ENCODE data around the gene GRM7.

GRM7 gene

DNA sequence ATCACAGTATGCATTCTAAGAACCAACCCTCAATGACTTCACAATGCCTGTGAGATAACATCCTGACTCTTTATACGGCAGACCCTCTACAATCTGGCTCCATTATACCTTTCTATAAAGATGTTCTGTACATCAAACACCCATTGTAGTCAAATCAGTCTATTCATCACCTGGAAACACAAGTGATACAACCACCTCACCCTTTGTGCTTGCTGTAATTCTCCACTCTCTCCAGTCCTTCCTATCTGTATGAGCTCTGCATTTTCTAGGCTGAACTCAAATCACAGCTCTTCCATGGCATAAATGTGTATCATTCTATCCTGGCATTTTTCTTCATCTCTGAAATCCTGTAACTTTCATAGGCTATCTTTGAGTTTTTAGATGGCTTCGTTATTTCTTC is 539.4 kb downstream of the GRM7 start:
- CTCF ChIA-PET: no interaction called here
- Histone ChIP-seq H3K4me1 (ENCODE audit: control extremely low read depth in 1 of 4, control insufficient read depth in 4 of 4, insufficient read depth in 4 of 4, low read length in 3 of 4) (no peaks in the 10 kb centered on the region), H3K27me3 (replicated peaks in 2 of 5; ENCODE audit: control insufficient read depth in 4 of 5, insufficient read depth in 5 of 5, low read length in 4 of 5) (no peaks in the 10 kb centered on the region), H3K4me3 (ENCODE audit: control insufficient read depth in 1 of 7, extremely low read depth in 1 of 7, insufficient read depth in 4 of 7, low read depth in 2 of 7, low read length in 6 of 7) (no peak overlapping the region), H3K9me3 (ENCODE audit: control extremely low read depth in 1 of 5, control insufficient read depth in 4 of 5, insufficient read depth in 2 of 5, low read depth in 1 of 5, low read length in 4 of 5) (no peaks in the 10 kb centered on the region), H3K36me3 (ENCODE audit: control insufficient read depth in 4 of 4, insufficient read depth in 4 of 4, low read length in 3 of 4) (no peaks in the 10 kb centered on the region), H3K27ac (ENCODE audit: insufficient read depth in 1 of 2, low read depth in 1 of 2, low read length in 2 of 2, poor library complexity in 1 of 2, severe bottlenecking in 2 of 2) (no peak overlapping the region)
- 100% methylated on average over 1 of the region's 2 CpGs for WGBS (ENCODE audit: insufficient coverage)
- DNase-seq: no peak
- POLR2A ChIA-PET: no interaction called here

DNA sequence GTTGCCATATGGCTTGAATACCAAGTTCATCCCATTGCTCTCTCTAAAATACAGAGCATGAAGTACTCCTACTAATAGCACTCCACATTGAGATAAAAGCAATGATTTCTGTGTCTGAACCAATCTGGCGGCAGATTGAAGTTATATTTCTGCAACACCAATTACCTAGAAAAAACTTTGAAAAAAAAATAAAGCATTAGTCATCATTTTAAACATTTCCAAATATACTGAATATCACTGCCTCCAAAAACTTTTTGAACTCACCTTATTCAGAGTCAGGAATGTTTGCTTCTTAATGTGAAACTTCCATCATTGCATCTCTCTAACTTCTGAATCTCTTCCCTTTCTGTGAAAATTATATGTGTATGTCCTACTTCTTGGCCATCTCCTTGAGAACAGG is 540.5 kb downstream of the GRM7 start:
- Histone ChIP-seq H3K4me1 (ENCODE audit: control extremely low read depth in 1 of 4, control insufficient read depth in 4 of 4, insufficient read depth in 4 of 4, low read length in 3 of 4) (no peaks in the 10 kb centered on the region), H3K4me3 (ENCODE audit: control insufficient read depth in 1 of 7, extremely low read depth in 1 of 7, insufficient read depth in 4 of 7, low read depth in 2 of 7, low read length in 6 of 7) (no peak overlapping the region), H3K36me3 (ENCODE audit: control insufficient read depth in 4 of 4, insufficient read depth in 4 of 4, low read length in 3 of 4) (no peaks in the 10 kb centered on the region), H3K27me3 (replicated peaks in 2 of 5; ENCODE audit: control insufficient read depth in 4 of 5, insufficient read depth in 5 of 5, low read length in 4 of 5) (no peaks in the 10 kb centered on the region), H3K27ac (ENCODE audit: insufficient read depth in 1 of 2, low read depth in 1 of 2, low read length in 2 of 2, poor library complexity in 1 of 2, severe bottlenecking in 2 of 2) (no peak overlapping the region), H3K9me3 (ENCODE audit: control extremely low read depth in 1 of 5, control insufficient read depth in 4 of 5, insufficient read depth in 2 of 5, low read depth in 1 of 5, low read length in 4 of 5) (no peaks in the 10 kb centered on the region)
- 100% methylated on average over 1 of the region's 1 CpG for WGBS (ENCODE audit: insufficient coverage)
- ChIA-PET CTCF (no interaction called here), POLR2A (no interaction called here)
- DNase-seq: no peak

DNA sequence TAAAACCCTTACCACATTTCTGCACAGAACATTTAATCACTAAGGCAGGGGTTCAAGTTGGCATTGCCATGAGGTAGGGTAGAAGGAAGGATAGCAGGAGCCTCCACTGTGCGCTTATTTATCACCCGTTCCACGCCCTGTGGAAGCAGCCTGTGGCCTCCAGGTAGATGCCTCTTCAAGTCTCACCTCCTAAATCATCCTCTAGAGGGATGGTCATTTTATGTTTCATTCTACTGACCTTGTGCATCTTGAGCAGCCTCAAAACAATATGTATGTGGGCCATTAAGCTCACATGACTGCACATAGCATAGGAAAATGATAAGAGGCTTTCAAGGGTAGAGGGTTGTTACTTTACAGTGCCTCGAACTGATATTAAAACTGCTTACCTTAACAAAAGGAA is 546.2 kb downstream of the GRM7 start:
- Histone ChIP-seq H3K4me1 (ENCODE audit: control extremely low read depth in 1 of 4, control insufficient read depth in 4 of 4, insufficient read depth in 4 of 4, low read length in 3 of 4) (no peaks in the 10 kb centered on the region), H3K4me3 (ENCODE audit: control insufficient read depth in 1 of 7, extremely low read depth in 1 of 7, insufficient read depth in 4 of 7, low read depth in 2 of 7, low read length in 6 of 7) (no peak overlapping the region), H3K27ac (ENCODE audit: insufficient read depth in 1 of 2, low read depth in 1 of 2, low read length in 2 of 2, poor library complexity in 1 of 2, severe bottlenecking in 2 of 2) (no peak overlapping the region), H3K36me3 (ENCODE audit: control insufficient read depth in 4 of 4, insufficient read depth in 4 of 4, low read length in 3 of 4) (no peaks in the 10 kb centered on the region), H3K9me3 (ENCODE audit: control extremely low read depth in 1 of 5, control insufficient read depth in 4 of 5, insufficient read depth in 2 of 5, low read depth in 1 of 5, low read length in 4 of 5) (no peaks in the 10 kb centered on the region), H3K27me3 (replicated peaks in 2 of 5; ENCODE audit: control insufficient read depth in 4 of 5, insufficient read depth in 5 of 5, low read length in 4 of 5) (no peaks in the 10 kb centered on the region)
- no peak for DNase-seq
- no CpG with 5 or more reads among the region's 4 CpGs for WGBS (ENCODE audit: insufficient coverage)
- CTCF ChIA-PET: no interaction called here
- POLR2A ChIA-PET: no interaction called here

DNA sequence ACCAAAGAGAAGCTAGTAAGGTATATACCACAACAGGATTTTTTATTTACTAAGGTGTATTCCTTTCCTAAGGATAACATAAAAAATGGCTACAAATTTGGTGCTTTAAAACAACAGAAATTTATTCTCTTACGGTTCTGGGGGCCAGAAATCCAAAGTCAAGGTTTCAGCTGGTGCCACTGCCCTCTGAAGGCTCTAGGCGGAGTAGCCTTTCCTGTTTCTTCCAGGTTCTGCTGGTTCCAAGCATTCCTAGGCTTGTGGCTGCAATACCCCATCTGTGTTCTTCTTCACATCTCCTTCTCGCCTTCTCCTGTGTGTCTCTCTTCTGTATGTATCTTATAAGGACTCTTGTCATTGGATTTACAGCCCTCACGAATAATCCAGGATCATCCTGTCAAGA is 549.9 kb downstream of the GRM7 start:
- CTCF ChIA-PET: no interaction called here
- DNase-seq: no peak
- no peaks in the 10 kb centered on the region for H3K4me1 ChIP-seq (ENCODE audit: control extremely low read depth in 1 of 4, control insufficient read depth in 4 of 4, insufficient read depth in 4 of 4, low read length in 3 of 4)
- WGBS (ENCODE audit: insufficient coverage): 100% methylated on average over 2 of the region's 4 CpGs
- no peaks in the 10 kb centered on the region for H3K36me3 ChIP-seq (ENCODE audit: control insufficient read depth in 4 of 4, insufficient read depth in 4 of 4, low read length in 3 of 4)
- POLR2A ChIA-PET: no interaction called here
- no peaks in the 10 kb centered on the region for H3K27me3 ChIP-seq (replicated peaks in 2 of 5; ENCODE audit: control insufficient read depth in 4 of 5, insufficient read depth in 5 of 5, low read length in 4 of 5)
- no peak overlapping the region for H3K4me3 ChIP-seq (ENCODE audit: control insufficient read depth in 1 of 7, extremely low read depth in 1 of 7, insufficient read depth in 4 of 7, low read depth in 2 of 7, low read length in 6 of 7)
- no peak overlapping the region for H3K27ac ChIP-seq (ENCODE audit: insufficient read depth in 1 of 2, low read depth in 1 of 2, low read length in 2 of 2, poor library complexity in 1 of 2, severe bottlenecking in 2 of 2)
- H3K9me3 ChIP-seq (ENCODE audit: control extremely low read depth in 1 of 5, control insufficient read depth in 4 of 5, insufficient read depth in 2 of 5, low read depth in 1 of 5, low read length in 4 of 5): no peaks in the 10 kb centered on the region

DNA sequence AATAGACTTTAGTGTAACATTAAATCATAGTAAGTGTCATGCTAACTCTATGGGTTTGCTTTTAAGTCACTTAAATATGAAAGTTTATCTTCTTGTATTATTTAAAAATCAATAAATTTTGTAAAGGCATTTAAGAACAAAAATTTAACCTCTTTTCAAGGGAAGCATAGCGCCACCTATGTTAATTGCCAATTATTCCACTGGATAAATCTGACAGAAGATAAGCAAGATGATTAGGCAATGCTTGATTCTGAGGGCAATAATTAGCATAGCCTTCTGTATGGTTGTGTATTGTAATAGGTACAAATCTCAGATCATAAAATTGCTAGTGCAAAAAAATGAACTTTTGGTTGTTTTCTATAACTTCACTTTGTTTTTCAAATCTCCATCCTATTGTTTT is 560.1 kb downstream of the GRM7 start:
- ChIA-PET POLR2A (no interaction called here), CTCF (no interaction called here)
- WGBS (ENCODE audit: insufficient coverage): no CpG with 5 or more reads among the region's 1 CpG
- no peak overlapping the region for H3K4me3 ChIP-seq (ENCODE audit: control insufficient read depth in 1 of 7, extremely low read depth in 1 of 7, insufficient read depth in 4 of 7, low read depth in 2 of 7, low read length in 6 of 7)
- H3K27ac ChIP-seq (ENCODE audit: insufficient read depth in 1 of 2, low read depth in 1 of 2, low read length in 2 of 2, poor library complexity in 1 of 2, severe bottlenecking in 2 of 2): no peak overlapping the region
- H3K36me3 ChIP-seq (ENCODE audit: control insufficient read depth in 4 of 4, insufficient read depth in 4 of 4, low read length in 3 of 4): no peaks in the 10 kb centered on the region
- no peaks in the 10 kb centered on the region for H3K4me1 ChIP-seq (ENCODE audit: control extremely low read depth in 1 of 4, control insufficient read depth in 4 of 4, insufficient read depth in 4 of 4, low read length in 3 of 4)
- H3K27me3 ChIP-seq (replicated peaks in 2 of 5; ENCODE audit: control insufficient read depth in 4 of 5, insufficient read depth in 5 of 5, low read length in 4 of 5): no peaks in the 10 kb centered on the region
- no peaks in the 10 kb centered on the region for H3K9me3 ChIP-seq (ENCODE audit: control extremely low read depth in 1 of 5, control insufficient read depth in 4 of 5, insufficient read depth in 2 of 5, low read depth in 1 of 5, low read length in 4 of 5)
- no peak for DNase-seq

DNA sequence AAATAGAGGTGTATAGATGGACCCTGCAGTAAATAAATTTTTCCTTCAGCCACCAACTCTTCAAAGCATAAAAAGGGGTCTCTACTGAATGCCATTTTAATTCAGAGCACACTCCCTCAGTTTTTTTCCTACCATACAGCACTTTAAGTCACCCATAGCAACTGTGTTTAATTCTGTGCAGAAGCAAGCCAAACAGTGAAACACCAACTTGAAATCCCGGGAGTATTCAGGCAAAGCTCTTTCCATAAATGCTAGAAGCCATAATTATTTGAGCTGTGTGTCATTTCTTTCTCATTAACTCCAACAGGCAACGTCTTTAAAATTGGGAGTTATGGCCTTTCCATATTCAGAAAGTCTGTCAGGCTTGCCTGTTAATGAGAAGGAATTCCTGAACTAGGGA is 562.1 kb downstream of the GRM7 start:
- CTCF ChIA-PET: interaction anchor here (1.6 kb wide), 1 partner anchor 10 kb away, joined by 3 read pairs; no protein-coding TSS in a partner anchor
- WGBS (ENCODE audit: insufficient coverage): 100% methylated on average over 1 of the region's 2 CpGs

DNA sequence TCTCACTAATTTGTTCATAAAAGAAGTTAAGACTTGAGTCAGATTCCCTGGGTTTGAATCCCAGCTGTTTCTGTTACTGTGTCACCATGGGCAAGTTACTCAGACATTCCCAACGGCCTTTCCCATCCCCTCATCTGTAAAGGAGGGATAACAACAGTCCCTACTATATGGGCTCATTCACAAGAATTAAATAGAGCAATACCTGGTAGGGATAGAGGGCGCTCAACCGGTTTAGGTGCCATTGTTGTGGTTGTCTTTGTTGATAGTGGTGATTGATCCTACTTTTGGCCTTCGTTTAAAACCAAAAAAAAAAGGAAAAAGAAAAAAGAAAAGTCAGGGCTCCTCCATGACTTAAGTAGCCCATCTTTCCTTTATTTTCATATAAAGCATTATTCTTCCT is 563.1 kb downstream of the GRM7 start:
- Histone ChIP-seq H3K4me1 (ENCODE audit: control extremely low read depth in 1 of 4, control insufficient read depth in 4 of 4, insufficient read depth in 4 of 4, low read length in 3 of 4) (no peaks in the 10 kb centered on the region), H3K4me3 (ENCODE audit: control insufficient read depth in 1 of 7, extremely low read depth in 1 of 7, insufficient read depth in 4 of 7, low read depth in 2 of 7, low read length in 6 of 7) (no peak overlapping the region), H3K9me3 (ENCODE audit: control extremely low read depth in 1 of 5, control insufficient read depth in 4 of 5, insufficient read depth in 2 of 5, low read depth in 1 of 5, low read length in 4 of 5) (no peaks in the 10 kb centered on the region), H3K27ac (ENCODE audit: insufficient read depth in 1 of 2, low read depth in 1 of 2, low read length in 2 of 2, poor library complexity in 1 of 2, severe bottlenecking in 2 of 2) (no peak overlapping the region), H3K36me3 (ENCODE audit: control insufficient read depth in 4 of 4, insufficient read depth in 4 of 4, low read length in 3 of 4) (no peaks in the 10 kb centered on the region), H3K27me3 (replicated peaks in 2 of 5; ENCODE audit: control insufficient read depth in 4 of 5, insufficient read depth in 5 of 5, low read length in 4 of 5) (no peaks in the 10 kb centered on the region)
- ChIA-PET CTCF (interaction anchor here (1.6 kb wide), 1 partner anchor 11 kb away, joined by 3 read pairs; no protein-coding TSS in a partner anchor), POLR2A (no interaction called here)
- WGBS (ENCODE audit: insufficient coverage): 100% methylated on average over 4 of the region's 4 CpGs
- no peak for DNase-seq

More for the DNA sequence above, 562.1 kb downstream of the GRM7 start:
- H3K4me1 ChIP-seq (ENCODE audit: control extremely low read depth in 1 of 4, control insufficient read depth in 4 of 4, insufficient read depth in 4 of 4, low read length in 3 of 4): no peaks in the 10 kb centered on the region
- H3K9me3 ChIP-seq (ENCODE audit: control extremely low read depth in 1 of 5, control insufficient read depth in 4 of 5, insufficient read depth in 2 of 5, low read depth in 1 of 5, low read length in 4 of 5): no peaks in the 10 kb centered on the region
- DNase-seq: no peak
- no peak overlapping the region for H3K4me3 ChIP-seq (ENCODE audit: control insufficient read depth in 1 of 7, extremely low read depth in 1 of 7, insufficient read depth in 4 of 7, low read depth in 2 of 7, low read length in 6 of 7)
- no peaks in the 10 kb centered on the region for H3K36me3 ChIP-seq (ENCODE audit: control insufficient read depth in 4 of 4, insufficient read depth in 4 of 4, low read length in 3 of 4)
- no peaks in the 10 kb centered on the region for H3K27me3 ChIP-seq (replicated peaks in 2 of 5; ENCODE audit: control insufficient read depth in 4 of 5, insufficient read depth in 5 of 5, low read length in 4 of 5)
- no peak overlapping the region for H3K27ac ChIP-seq (ENCODE audit: insufficient read depth in 1 of 2, low read depth in 1 of 2, low read length in 2 of 2, poor library complexity in 1 of 2, severe bottlenecking in 2 of 2)
- POLR2A ChIA-PET: no interaction called here
